ENCODE results near the gene LHFPL2. TPM values are rescaled to one million over a fixed set of nuclear protein-coding genes. Genes with fewer than 3 reads are reported as not detected.

The LHFPL2 gene
- total and polyA plus RNA-seq, 2 experiments from 2014 or later = 10.6 to 50.8 TPM

DNA sequence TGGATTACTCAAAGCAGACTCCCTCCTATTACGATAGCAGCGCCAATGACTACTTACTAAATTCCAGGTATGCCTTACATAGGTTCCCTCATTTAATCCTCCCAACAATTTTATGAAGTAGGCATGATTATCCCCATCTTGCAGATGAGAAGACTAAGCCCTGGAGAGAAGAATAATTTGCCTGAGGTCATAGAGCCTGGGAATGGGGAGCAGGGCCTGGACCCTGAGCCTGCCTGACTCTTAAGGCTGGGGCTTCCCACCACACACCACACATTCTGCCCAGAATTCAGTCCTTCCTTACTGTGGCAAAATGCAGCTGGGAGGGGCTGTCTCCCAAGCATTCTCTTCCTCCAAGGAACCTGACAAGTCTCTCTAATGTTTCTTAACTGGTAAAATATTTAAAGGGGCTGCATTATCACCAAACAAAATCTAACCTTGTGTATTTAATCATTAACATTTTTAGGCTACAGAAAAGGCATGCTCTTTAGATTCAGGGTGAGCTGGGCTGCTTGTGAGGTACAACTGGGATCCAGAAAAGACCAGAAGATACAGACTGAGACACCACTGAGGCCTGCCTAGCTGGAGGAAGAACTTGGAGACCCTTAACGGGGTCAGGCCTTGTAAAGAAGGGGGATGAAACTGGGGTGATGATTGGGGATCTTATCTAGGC, 26.1 kb downstream of the LHFPL2 start:
- no peak overlapping the region for H2AFZ ChIP-seq
- peaks cover 12% of the 10 kb centered on the region for H3K36me3 ChIP-seq (ENCODE audit: insufficient read depth)
- no peak overlapping the region for H3K27ac Mint-ChIP-seq
- no peaks in the 10 kb centered on the region for H3F3A ChIP-seq (replicated peaks; ENCODE audit: low read depth)
- no peak overlapping the region for H3K27ac ChIP-seq (ENCODE audit: low read depth)
- no peaks in the 10 kb centered on the region for H3K27me3 ChIP-seq (ENCODE audit: insufficient read depth)
- peaks cover 34% of the 10 kb centered on the region for H4K20me1 ChIP-seq (replicated peaks; ENCODE audit: insufficient read depth)
- H3K9me2 ChIP-seq (ENCODE audit: insufficient read depth) = no peaks in the 10 kb centered on the region
- H3K4me1 ChIP-seq (ENCODE audit: insufficient read depth) = no peaks in the 10 kb centered on the region
- peaks cover 4% of the 10 kb centered on the region for H3K27me3 Mint-ChIP-seq (ENCODE audit: insufficient read depth, low read depth, poor library complexity)
- peaks cover 11% of the 10 kb centered on the region for H3K4me1 Mint-ChIP-seq
- DNase-seq (ENCODE audit: low spot score) (no peak), ATAC-seq (no peak)
- peaks cover 75% of the 10 kb centered on the region for H3K36me3 Mint-ChIP-seq (ENCODE audit: low read depth)
- H3K4me3 Mint-ChIP-seq = no peak overlapping the region
- H3K9me3 Mint-ChIP-seq = peaks cover 20% of the 10 kb centered on the region
- peaks cover 87% of the 10 kb centered on the region for H3K79me2 ChIP-seq (replicated peaks; ENCODE audit: insufficient read depth)
- TF ChIP-seq POLR2AphosphoS5 (IDR thresholded peaks at IDR 0.05; ENCODE audit: low read depth) = no peak
- TF ChIP-seq, protein P1, sequence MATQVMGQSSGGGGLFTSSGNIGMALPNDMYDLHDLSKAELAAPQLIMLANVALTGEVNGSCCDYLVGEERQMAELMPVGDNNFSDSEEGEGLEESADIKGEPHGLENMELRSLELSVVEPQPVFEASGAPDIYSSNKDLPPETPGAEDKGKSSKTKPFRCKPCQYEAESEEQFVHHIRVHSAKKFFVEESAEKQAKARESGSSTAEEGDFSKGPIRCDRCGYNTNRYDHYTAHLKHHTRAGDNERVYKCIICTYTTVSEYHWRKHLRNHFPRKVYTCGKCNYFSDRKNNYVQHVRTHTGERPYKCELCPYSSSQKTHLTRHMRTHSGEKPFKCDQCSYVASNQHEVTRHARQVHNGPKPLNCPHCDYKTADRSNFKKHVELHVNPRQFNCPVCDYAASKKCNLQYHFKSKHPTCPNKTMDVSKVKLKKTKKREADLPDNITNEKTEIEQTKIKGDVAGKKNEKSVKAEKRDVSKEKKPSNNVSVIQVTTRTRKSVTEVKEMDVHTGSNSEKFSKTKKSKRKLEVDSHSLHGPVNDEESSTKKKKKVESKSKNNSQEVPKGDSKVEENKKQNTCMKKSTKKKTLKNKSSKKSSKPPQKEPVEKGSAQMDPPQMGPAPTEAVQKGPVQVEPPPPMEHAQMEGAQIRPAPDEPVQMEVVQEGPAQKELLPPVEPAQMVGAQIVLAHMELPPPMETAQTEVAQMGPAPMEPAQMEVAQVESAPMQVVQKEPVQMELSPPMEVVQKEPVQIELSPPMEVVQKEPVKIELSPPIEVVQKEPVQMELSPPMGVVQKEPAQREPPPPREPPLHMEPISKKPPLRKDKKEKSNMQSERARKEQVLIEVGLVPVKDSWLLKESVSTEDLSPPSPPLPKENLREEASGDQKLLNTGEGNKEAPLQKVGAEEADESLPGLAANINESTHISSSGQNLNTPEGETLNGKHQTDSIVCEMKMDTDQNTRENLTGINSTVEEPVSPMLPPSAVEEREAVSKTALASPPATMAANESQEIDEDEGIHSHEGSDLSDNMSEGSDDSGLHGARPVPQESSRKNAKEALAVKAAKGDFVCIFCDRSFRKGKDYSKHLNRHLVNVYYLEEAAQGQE (IDR thresholded peaks at IDR 0.05; ENCODE audit: unreplicated experiment) = no peak
- TF ChIP-seq EZH2phosphoT487 (IDR thresholded peaks at IDR 0.05; ENCODE audit: unreplicated experiment) = no peak
- no peak for TF ChIP-seq CREB1 (CRISPR knock-in tag; IDR thresholded peaks at IDR 0.05; ENCODE audit: low read depth)
- TF ChIP-seq, protein P2, sequence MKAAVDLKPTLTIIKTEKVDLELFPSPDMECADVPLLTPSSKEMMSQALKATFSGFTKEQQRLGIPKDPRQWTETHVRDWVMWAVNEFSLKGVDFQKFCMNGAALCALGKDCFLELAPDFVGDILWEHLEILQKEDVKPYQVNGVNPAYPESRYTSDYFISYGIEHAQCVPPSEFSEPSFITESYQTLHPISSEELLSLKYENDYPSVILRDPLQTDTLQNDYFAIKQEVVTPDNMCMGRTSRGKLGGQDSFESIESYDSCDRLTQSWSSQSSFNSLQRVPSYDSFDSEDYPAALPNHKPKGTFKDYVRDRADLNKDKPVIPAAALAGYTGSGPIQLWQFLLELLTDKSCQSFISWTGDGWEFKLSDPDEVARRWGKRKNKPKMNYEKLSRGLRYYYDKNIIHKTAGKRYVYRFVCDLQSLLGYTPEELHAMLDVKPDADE (IDR thresholded peaks at IDR 0.05) = no peak
- TF ChIP-seq, protein P3, sequence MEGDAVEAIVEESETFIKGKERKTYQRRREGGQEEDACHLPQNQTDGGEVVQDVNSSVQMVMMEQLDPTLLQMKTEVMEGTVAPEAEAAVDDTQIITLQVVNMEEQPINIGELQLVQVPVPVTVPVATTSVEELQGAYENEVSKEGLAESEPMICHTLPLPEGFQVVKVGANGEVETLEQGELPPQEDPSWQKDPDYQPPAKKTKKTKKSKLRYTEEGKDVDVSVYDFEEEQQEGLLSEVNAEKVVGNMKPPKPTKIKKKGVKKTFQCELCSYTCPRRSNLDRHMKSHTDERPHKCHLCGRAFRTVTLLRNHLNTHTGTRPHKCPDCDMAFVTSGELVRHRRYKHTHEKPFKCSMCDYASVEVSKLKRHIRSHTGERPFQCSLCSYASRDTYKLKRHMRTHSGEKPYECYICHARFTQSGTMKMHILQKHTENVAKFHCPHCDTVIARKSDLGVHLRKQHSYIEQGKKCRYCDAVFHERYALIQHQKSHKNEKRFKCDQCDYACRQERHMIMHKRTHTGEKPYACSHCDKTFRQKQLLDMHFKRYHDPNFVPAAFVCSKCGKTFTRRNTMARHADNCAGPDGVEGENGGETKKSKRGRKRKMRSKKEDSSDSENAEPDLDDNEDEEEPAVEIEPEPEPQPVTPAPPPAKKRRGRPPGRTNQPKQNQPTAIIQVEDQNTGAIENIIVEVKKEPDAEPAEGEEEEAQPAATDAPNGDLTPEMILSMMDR (conservative IDR thresholded peaks at IDR 0.05; ENCODE audit: low read depth in 2 of 2) = no peak
- no peak for TF ChIP-seq NANOG (IDR thresholded peaks at IDR 0.05; ENCODE audit: borderline replicate concordance)
- TF ChIP-seq EZH2 (IDR thresholded peaks at IDR 0.05; ENCODE audit: low read depth, unreplicated experiment) = no peak
- no peak for TF ChIP-seq STAT1 (IDR thresholded peaks at IDR 0.05; ENCODE audit: unreplicated experiment)
- no peak overlapping the region for H3K4me2 ChIP-seq
- no peak overlapping the region for H3K4me3 ChIP-seq
